ENCODE results near the gene CREB3L2. TPM values are rescaled to one million over a fixed set of nuclear protein-coding genes. Genes with fewer than 3 reads are reported as not detected.

CREB3L2 gene
- total RNA-seq, 4 donors from 2014 or later: 43.5 to 73.0 (median 51.2) TPM

- no peak overlapping the region for H3K4me3 ChIP-seq
- DNase-seq (ENCODE audit: low spot score in 2 of 2): no peak
- no peaks in the 10 kb centered on the region for H3K27me3 ChIP-seq
- WGBS, 2 donors: 27 to 34% methylated on average over 5 of the region's 5 CpGs
- peaks cover 0 to 97% (median 65%) of the 10 kb centered on the region in 4 donors for H3K4me1 ChIP-seq
- H3K27ac ChIP-seq: peak overlapping the region; percentile 49 to 99 (median 78)
- TF ChIP-seq POLR2A (IDR thresholded peaks at IDR 0.05): no peak
- no peak for TF ChIP-seq EP300 (IDR thresholded peaks at IDR 0.05)
- TF ChIP-seq CTCF (IDR thresholded peaks at IDR 0.05): no peak
- H3K36me3 ChIP-seq: no peaks in the 10 kb centered on the region
- no peaks in the 10 kb centered on the region for H3K9me3 ChIP-seq
These were observed 25.2 kb downstream of the CREB3L2 start for GRCh38 chr7:137976696-137977095.

GRCh38 chr7:137976232-137976631 lies 25.7 kb downstream of the CREB3L2 start:
- H3K4me3 ChIP-seq: no peak overlapping the region
- no peaks in the 10 kb centered on the region for H3K9me3 ChIP-seq
- WGBS, 2 donors: 49 to 65% methylated on average over 3 of the region's 3 CpGs
- H3K27me3 ChIP-seq: no peaks in the 10 kb centered on the region
- peak overlapping the region; percentile 49 to 99 (median 79) for H3K27ac ChIP-seq
- DNase-seq (ENCODE audit: low spot score in 2 of 2): no peak
- TF ChIP-seq POLR2A (IDR thresholded peaks at IDR 0.05): no peak
- TF ChIP-seq CTCF (IDR thresholded peaks at IDR 0.05): no peak
- TF ChIP-seq EP300 (IDR thresholded peaks at IDR 0.05): no peak
- H3K36me3 ChIP-seq: no peaks in the 10 kb centered on the region
- H3K4me1 ChIP-seq: peaks cover 0 to 97% (median 61%) of the 10 kb centered on the region in 4 donors

GRCh38 chr7:137975768-137976167 lies 26.1 kb downstream of the CREB3L2 start:
- 22 to 23% methylated on average over 2 of the region's 2 CpGs for WGBS, 2 donors
- DNase-seq (ENCODE audit: low spot score in 2 of 2): no peak
- H3K36me3 ChIP-seq: no peaks in the 10 kb centered on the region

GRCh38 chr7:137975221-137975620 lies 26.7 kb downstream of the CREB3L2 start:
- Histone ChIP-seq H3K27ac (peak overlapping the region; percentile 57 to 99 (median 79)), H3K9me3 (no peaks in the 10 kb centered on the region), H3K36me3 (no peaks in the 10 kb centered on the region), H3K27me3 (no peaks in the 10 kb centered on the region), H3K4me3 (peak overlapping the region in 1 of 4 donors; percentile 1), H3K4me1 (peaks cover 0 to 97% (median 58%) of the 10 kb centered on the region in 4 donors)
- peak in 1 of 2 donors; percentile 56 for DNase-seq (ENCODE audit: low spot score in 2 of 2)
- TF ChIP-seq EP300 (IDR thresholded peaks at IDR 0.05) (peak in 1 of 2 donors; percentile 76), POLR2A (IDR thresholded peaks at IDR 0.05) (peak in 1 of 2 donors; percentile 37), CTCF (IDR thresholded peaks at IDR 0.05) (no peak)
- 17 to 30% methylated on average over 3 of the region's 3 CpGs for WGBS, 2 donors

More at GRCh38 chr7:137975768-137976167, 26.1 kb downstream of the CREB3L2 start:
- Histone ChIP-seq H3K4me3 (peak overlapping the region in 1 of 4 donors; percentile 1), H3K4me1 (peaks cover 0 to 97% (median 57%) of the 10 kb centered on the region in 4 donors), H3K9me3 (no peaks in the 10 kb centered on the region), H3K27me3 (no peaks in the 10 kb centered on the region), H3K27ac (peak overlapping the region; percentile 57 to 99 (median 79))
- no peak for TF ChIP-seq EP300 (IDR thresholded peaks at IDR 0.05)
- no peak for TF ChIP-seq CTCF (IDR thresholded peaks at IDR 0.05)
- TF ChIP-seq POLR2A (IDR thresholded peaks at IDR 0.05): no peak

- peak overlapping the region; percentile 57 to 99 (median 79) for H3K27ac ChIP-seq
- 53 to 54% methylated on average over 2 of the region's 2 CpGs for WGBS, 2 donors
- no peak for DNase-seq (ENCODE audit: low spot score in 2 of 2)
- H3K4me1 ChIP-seq: peaks cover 0 to 97% (median 58%) of the 10 kb centered on the region in 4 donors
- no peak overlapping the region for H3K4me3 ChIP-seq
- H3K9me3 ChIP-seq: no peaks in the 10 kb centered on the region
- no peaks in the 10 kb centered on the region for H3K36me3 ChIP-seq
- no peaks in the 10 kb centered on the region for H3K27me3 ChIP-seq
- TF ChIP-seq POLR2A (IDR thresholded peaks at IDR 0.05): no peak
- TF ChIP-seq EP300 (IDR thresholded peaks at IDR 0.05): no peak
- no peak for TF ChIP-seq CTCF (IDR thresholded peaks at IDR 0.05)
These were observed 27.1 kb downstream of the CREB3L2 start for GRCh38 chr7:137974766-137975165.
